Endothelial cell of umbilical vein (primary cell): ENCODE results near the gene NBEAL2.

Source experiments
- POLR2A ChIP-seq: IDR thresholded peaks from 2 replicates; pipeline ENCODE4 v1.6.1; 2012; ENCODE audit warnings: low read depth, mild to moderate bottlenecking, control low read depth, low read length
- TF ChIP-seq, protein P1 (sequence below), 2 donors: IDR thresholded peaks; 1 replicate in 1 of 2; 2 replicates in 1 of 2; pipeline ENCODE4 v1.5.1; 2011; ENCODE audit warnings: low read length in 2 of 2, mild to moderate bottlenecking in 2 of 2, moderate library complexity in 2 of 2, control low read depth in 1 of 2, inconsistent platforms in 1 of 2, low read depth in 1 of 2; ENCODE audit not compliant: insufficient read depth in 1 of 2; ENCODE audit errors: extremely low read depth in 1 of 2

DNA sequence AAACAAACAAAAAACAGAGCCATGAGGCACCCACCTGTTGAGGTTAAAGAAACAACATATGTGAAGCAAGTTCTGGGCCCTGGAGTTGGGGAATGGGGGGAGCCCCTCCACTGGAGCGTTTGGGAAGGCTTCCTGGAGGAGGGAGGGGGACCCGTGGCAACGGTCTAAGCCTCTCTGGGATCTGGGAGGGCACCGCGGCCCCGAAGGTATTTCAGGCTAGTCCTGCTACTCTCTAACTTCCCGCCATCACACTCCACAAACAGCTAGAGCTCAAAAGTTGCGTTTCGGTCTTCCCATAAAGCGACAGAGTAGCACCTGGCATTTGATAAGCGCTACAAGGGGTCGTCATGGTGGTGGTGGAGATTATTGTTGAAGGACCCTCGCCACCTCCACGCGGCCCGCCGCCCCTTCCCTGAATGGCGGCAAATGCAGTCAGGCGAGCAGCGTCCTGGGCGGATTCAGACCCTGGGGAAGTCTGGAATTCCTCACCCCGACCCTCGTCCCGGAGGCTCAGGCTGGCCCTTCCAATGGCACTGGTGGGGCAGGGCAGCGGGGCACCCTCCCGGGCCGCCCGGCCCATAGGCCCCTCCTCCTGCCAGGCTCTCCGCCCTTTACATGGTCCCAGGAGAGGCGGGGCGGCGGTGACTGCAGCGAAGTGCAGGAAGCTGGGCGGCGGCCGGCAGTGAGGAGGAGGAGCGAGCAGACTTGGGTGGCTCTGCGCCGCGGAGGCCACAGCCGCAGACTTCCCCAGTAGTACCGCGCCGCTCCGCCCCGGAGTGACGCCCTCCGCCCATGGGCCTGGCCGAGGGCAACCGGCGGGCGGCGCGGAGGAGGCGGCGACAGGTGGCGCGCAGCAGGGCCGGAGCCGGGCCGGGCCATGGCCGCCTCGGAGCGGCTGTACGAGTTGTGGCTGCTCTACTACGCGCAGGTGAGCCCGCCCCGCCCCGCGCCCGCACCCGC, at the start of gene NBEAL2:
- peak; percentile 81 for TF ChIP-seq POLR2A
- TF ChIP-seq, protein P1, sequence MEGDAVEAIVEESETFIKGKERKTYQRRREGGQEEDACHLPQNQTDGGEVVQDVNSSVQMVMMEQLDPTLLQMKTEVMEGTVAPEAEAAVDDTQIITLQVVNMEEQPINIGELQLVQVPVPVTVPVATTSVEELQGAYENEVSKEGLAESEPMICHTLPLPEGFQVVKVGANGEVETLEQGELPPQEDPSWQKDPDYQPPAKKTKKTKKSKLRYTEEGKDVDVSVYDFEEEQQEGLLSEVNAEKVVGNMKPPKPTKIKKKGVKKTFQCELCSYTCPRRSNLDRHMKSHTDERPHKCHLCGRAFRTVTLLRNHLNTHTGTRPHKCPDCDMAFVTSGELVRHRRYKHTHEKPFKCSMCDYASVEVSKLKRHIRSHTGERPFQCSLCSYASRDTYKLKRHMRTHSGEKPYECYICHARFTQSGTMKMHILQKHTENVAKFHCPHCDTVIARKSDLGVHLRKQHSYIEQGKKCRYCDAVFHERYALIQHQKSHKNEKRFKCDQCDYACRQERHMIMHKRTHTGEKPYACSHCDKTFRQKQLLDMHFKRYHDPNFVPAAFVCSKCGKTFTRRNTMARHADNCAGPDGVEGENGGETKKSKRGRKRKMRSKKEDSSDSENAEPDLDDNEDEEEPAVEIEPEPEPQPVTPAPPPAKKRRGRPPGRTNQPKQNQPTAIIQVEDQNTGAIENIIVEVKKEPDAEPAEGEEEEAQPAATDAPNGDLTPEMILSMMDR (IDR thresholded peaks at IDR 0.05; ENCODE audit: extremely low read depth in 1 of 2, insufficient read depth in 1 of 2, low read depth in 1 of 2, low read length in 2 of 2), result no peak
